IPS-20b (cell line): ENCODE measurements around the gene CAAP1.

Experiments used
- H3K27ac ChIP-seq: one replicate; pipeline ENCODE4 v1.5.1; 2013; ENCODE audit warnings: low read length
- H3K27me3 ChIP-seq: 2 replicates; pipeline ENCODE4 v1.6.1; 2013; ENCODE audit warnings: mild to moderate bottlenecking, low read length, inconsistent platforms; ENCODE audit not compliant: insufficient read depth
- H3K36me3 ChIP-seq: 2 replicates; pipeline ENCODE4 v1.6.1; 2013; ENCODE audit warnings: low read depth, mild to moderate bottlenecking, inconsistent platforms, low read length, moderate library complexity; ENCODE audit not compliant: insufficient read depth
- H3K4me1 ChIP-seq: 2 replicates; pipeline ENCODE4 v1.6.1; 2013; ENCODE audit warnings: mild to moderate bottlenecking, control low read depth, inconsistent platforms, low read length, moderate library complexity; ENCODE audit not compliant: insufficient read depth
- H3K4me3 ChIP-seq: 2 replicates; pipeline ENCODE4 v1.5.1; 2013; ENCODE audit warnings: mild to moderate bottlenecking, low read length, inconsistent platforms
- H3K9ac ChIP-seq: 2 replicates; pipeline ENCODE4 v1.6.1; 2013; ENCODE audit warnings: low read depth, mild to moderate bottlenecking, inconsistent platforms, low read length, moderate library complexity
- H3K9me3 ChIP-seq: 2 replicates; pipeline ENCODE4 v1.6.1; 2013; ENCODE audit warnings: mild to moderate bottlenecking, low read depth, low read length, inconsistent platforms; ENCODE audit not compliant: insufficient read depth

The CAAP1 gene

GRCh38 chr9:26814799-26815198 lies 77.8 kb downstream of the CAAP1 start:
- no peaks in the 10 kb centered on the region for H3K27me3 ChIP-seq
- no peak overlapping the region for H3K27ac ChIP-seq
- no peak overlapping the region for H3K9ac ChIP-seq
- no peaks in the 10 kb centered on the region for H3K9me3 ChIP-seq
- H3K36me3 ChIP-seq, result no peaks in the 10 kb centered on the region
- no peak overlapping the region for H3K4me3 ChIP-seq
- H3K4me1 ChIP-seq, result no peaks in the 10 kb centered on the region

GRCh38 chr9:26813247-26813646 lies 79.4 kb downstream of the CAAP1 start:
- H3K9ac ChIP-seq, result no peak overlapping the region
- H3K36me3 ChIP-seq, result no peaks in the 10 kb centered on the region
- no peak overlapping the region for H3K4me3 ChIP-seq
- no peak overlapping the region for H3K27ac ChIP-seq
- H3K9me3 ChIP-seq, result no peaks in the 10 kb centered on the region
- no peaks in the 10 kb centered on the region for H3K27me3 ChIP-seq
- no peaks in the 10 kb centered on the region for H3K4me1 ChIP-seq

- Histone ChIP-seq H3K9me3 (no peaks in the 10 kb centered on the region), H3K27me3 (no peaks in the 10 kb centered on the region), H3K4me1 (no peaks in the 10 kb centered on the region), H3K4me3 (no peak overlapping the region), H3K9ac (no peak overlapping the region), H3K27ac (no peak overlapping the region), H3K36me3 (no peaks in the 10 kb centered on the region)
Observed at GRCh38 chr9:26812217-26812616, 80.4 kb downstream of the CAAP1 start.

GRCh38 chr9:26811106-26811505 lies 81.5 kb downstream of the CAAP1 start:
- H3K4me3 ChIP-seq, result no peak overlapping the region
- no peaks in the 10 kb centered on the region for H3K36me3 ChIP-seq
- no peaks in the 10 kb centered on the region for H3K27me3 ChIP-seq
- no peak overlapping the region for H3K9ac ChIP-seq
- H3K9me3 ChIP-seq, result no peaks in the 10 kb centered on the region
- no peak overlapping the region for H3K27ac ChIP-seq
- no peaks in the 10 kb centered on the region for H3K4me1 ChIP-seq

GRCh38 chr9:26809795-26810194 lies 82.8 kb downstream of the CAAP1 start:
- no peaks in the 10 kb centered on the region for H3K9me3 ChIP-seq
- no peak overlapping the region for H3K27ac ChIP-seq
- no peaks in the 10 kb centered on the region for H3K27me3 ChIP-seq
- no peaks in the 10 kb centered on the region for H3K4me1 ChIP-seq
- H3K9ac ChIP-seq, result no peak overlapping the region
- H3K4me3 ChIP-seq, result no peak overlapping the region
- no peaks in the 10 kb centered on the region for H3K36me3 ChIP-seq

- no peak overlapping the region for H3K27ac ChIP-seq
- H3K36me3 ChIP-seq, result no peaks in the 10 kb centered on the region
- H3K9me3 ChIP-seq, result no peaks in the 10 kb centered on the region
- no peaks in the 10 kb centered on the region for H3K27me3 ChIP-seq
- no peak overlapping the region for H3K4me3 ChIP-seq
- no peak overlapping the region for H3K9ac ChIP-seq
- no peaks in the 10 kb centered on the region for H3K4me1 ChIP-seq
Observed at GRCh38 chr9:26807161-26807560, 85.4 kb downstream of the CAAP1 start.

DNA sequence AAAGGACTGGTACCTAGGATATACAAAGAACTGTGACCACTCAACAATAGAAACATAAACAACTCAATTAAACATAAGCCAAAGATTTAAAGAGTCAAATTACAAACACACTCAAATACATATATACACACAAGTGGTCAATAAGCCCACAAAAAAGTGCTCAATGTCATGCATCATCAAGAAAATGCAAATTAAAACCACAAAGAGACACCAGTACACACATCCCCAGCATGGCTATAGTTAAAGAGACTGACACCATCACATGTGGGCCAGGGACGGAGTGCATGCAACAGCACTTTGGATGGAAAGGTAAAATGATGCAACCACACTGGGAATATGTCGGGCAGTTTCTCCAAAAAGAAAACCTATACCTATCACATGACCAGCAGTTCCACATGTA lies 89.7 kb downstream of the CAAP1 start:
- Histone ChIP-seq H3K9ac (no peak overlapping the region), H3K9me3 (no peaks in the 10 kb centered on the region), H3K27me3 (no peaks in the 10 kb centered on the region), H3K4me1 (peaks cover 2% of the 10 kb centered on the region; the same call in 1 of the 2 replicates), H3K27ac (no peak overlapping the region), H3K36me3 (no peaks in the 10 kb centered on the region), H3K4me3 (no peak overlapping the region)

DNA sequence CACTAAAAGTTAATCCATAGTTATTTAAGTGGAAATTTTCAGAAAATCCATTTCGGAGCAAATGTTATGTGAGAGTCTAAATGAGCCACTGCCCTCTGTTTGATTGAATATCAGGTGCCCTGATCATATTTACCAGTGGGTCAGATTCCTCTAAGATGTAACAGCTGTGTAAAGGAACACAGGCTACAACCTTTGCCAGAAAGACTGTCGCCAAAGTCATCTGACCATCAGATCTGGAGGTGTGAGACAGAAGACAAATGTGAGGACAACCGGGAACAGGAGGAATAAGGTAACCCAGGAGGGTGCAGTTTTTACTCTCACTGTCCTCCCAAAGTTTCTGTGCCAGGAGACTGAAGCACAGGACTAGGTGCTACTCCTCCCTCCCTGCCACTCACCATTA lies 90.8 kb downstream of the CAAP1 start:
- Histone ChIP-seq H3K9ac (no peak overlapping the region), H3K4me3 (no peak overlapping the region), H3K4me1 (peaks cover 2% of the 10 kb centered on the region; the same call in 1 of the 2 replicates), H3K36me3 (no peaks in the 10 kb centered on the region), H3K27me3 (no peaks in the 10 kb centered on the region), H3K9me3 (no peaks in the 10 kb centered on the region), H3K27ac (no peak overlapping the region)

DNA sequence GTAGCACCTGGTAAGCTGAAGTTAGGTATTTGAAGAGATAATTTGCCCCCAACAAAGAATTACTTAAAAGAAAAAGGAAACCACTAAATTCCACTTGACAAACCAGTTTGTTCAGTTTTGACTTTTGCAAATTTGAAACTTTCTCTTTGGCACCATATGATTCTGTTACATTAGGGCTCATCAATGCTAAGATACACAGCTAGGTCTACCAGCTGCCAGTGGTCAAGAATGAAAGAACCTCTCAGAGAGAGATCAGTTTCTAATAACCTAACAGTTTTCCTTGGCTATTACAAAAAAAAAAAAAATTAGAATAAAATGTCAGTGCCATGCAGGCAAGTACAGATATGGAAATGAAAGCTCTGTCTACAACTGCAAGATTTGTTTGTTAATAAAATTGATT lies 92.3 kb downstream of the CAAP1 start:
- no peak overlapping the region for H3K9ac ChIP-seq
- no peaks in the 10 kb centered on the region for H3K36me3 ChIP-seq
- no peak overlapping the region for H3K27ac ChIP-seq
- no peaks in the 10 kb centered on the region for H3K9me3 ChIP-seq
- H3K4me1 ChIP-seq, result peaks cover 2% of the 10 kb centered on the region; the same call in 1 of the 2 replicates
- no peak overlapping the region for H3K4me3 ChIP-seq
- no peaks in the 10 kb centered on the region for H3K27me3 ChIP-seq

DNA sequence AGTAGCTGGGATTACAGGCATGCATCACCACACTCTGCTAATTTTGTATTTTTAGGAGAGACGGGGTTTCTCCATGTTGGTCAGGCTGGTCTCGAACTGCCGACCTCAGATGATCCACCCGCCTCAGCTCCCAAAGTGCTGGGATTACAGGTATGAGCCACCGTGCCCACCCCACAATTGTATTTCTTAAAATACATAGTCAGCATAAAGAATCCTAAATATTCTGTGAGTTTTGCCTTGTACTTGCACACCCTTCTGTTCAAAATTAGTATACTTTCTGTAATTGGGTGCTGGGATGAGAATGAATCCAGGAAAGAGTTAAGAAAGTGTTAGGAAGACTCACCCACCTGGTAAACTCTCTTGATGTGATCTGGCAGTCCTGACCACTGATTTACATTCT lies 101.3 kb downstream of the CAAP1 start:
- Histone ChIP-seq H3K36me3 (no peaks in the 10 kb centered on the region), H3K27me3 (no peaks in the 10 kb centered on the region), H3K9ac (no peak overlapping the region), H3K4me1 (peaks cover 9% of the 10 kb centered on the region; the same call in 1 of the 2 replicates), H3K9me3 (no peaks in the 10 kb centered on the region), H3K4me3 (no peak overlapping the region), H3K27ac (no peak overlapping the region)
